HEK293 (cell line): ENCODE results near the gene ZFHX3.
A peak's percentile ranks its signal among the peaks of the same experiment; 100 is the strongest.

Experiments used
- CTCF ChIA-PET: fragments of 350-600 bp; formaldehyde crosslinking; extraction: SDS; loops from one replicate; lab custom pipeline; 2021; ENCODE audit warnings: antibody characterized with exemption; lab: Yijun Ruan, JAX
- POLR2A ChIA-PET: fragments of 300-600 bp; formaldehyde crosslinking; extraction: SDS; loops from one replicate; lab custom pipeline; 2020; ENCODE audit warnings: antibody characterized with exemption, inconsistent platforms; lab: Yijun Ruan, JAX
- H3K27ac ChIP-seq: fragments of 200-500 bp; sonication (Bioruptor generic); 2 replicates; pipeline ENCODE4 v1.5.1; 2014; ENCODE audit warnings: low read depth, low read length, control low read depth, inconsistent platforms; ENCODE audit errors: extremely low read depth
- H3K36me3 ChIP-seq, 2 experiments: fragments of 200-500 bp in 1 of 2; sonication (Bioruptor generic) in 1 of 2; 1 replicate in 1 of 2; 2 replicates in 1 of 2; pipeline ENCODE4 v1.5.1; 2014 to 2017; ENCODE audit warnings: inconsistent platforms in 2 of 2, low read length in 2 of 2; ENCODE audit not compliant: control insufficient read depth in 2 of 2, insufficient read depth in 1 of 2
- H3K4me1 ChIP-seq: fragments of 200-500 bp; sonication (Bioruptor generic); 2 replicates; pipeline ENCODE4 v1.5.1; 2014; ENCODE audit warnings: mild to moderate bottlenecking, low read length, inconsistent platforms; ENCODE audit not compliant: control insufficient read depth, insufficient read depth
- H3K4me3 ChIP-seq: 2 replicates; pipeline ENCODE4 v1.5.1; 2011; ENCODE audit warnings: low read depth, mild to moderate bottlenecking, control low read depth, low read length, moderate library complexity
- H3K9me3 ChIP-seq: fragments of 200-500 bp; sonication (Bioruptor generic); 2 replicates; pipeline ENCODE4 v1.5.1; 2014; ENCODE audit warnings: low read depth, low read length, inconsistent platforms; ENCODE audit not compliant: control insufficient read depth, insufficient read depth
- HOXD13 ChIP-seq: sonication (generic); formaldehyde crosslinking; IDR thresholded peaks from 2 replicates; pipeline ENCODE4 v1.8.0; 2022; ENCODE audit warnings: missing genetic modification reagents, borderline replicate concordance
- KLF7 ChIP-seq: fragments of 450-650 bp; formaldehyde crosslinking; IDR thresholded peaks from 2 replicates; pipeline ENCODE4 v1.5.1; 2016; ENCODE audit warnings: missing biosample characterization, missing genetic modification characterization, borderline replicate concordance
- OSR2 ChIP-seq: fragments of 450-650 bp; formaldehyde crosslinking; IDR thresholded peaks from 2 replicates; pipeline ENCODE4 v1.5.1; 2016; ENCODE audit warnings: missing biosample characterization, missing genetic modification characterization
- REPIN1 ChIP-seq: fragments of 450-650 bp; formaldehyde crosslinking; IDR thresholded peaks from 2 replicates; pipeline ENCODE4 v1.5.1; 2017; ENCODE audit warnings: missing biosample characterization, missing genetic modification characterization, low read depth
- SCRT2 ChIP-seq: fragments of 450-650 bp; formaldehyde crosslinking; IDR thresholded peaks from 2 replicates; pipeline ENCODE4 v1.5.1; 2016; ENCODE audit warnings: missing biosample characterization, missing genetic modification characterization
- TRIM28 ChIP-seq: IDR thresholded peaks from 2 replicates; pipeline ENCODE4 v1.6.1; 2011; ENCODE audit warnings: low read length, control low read depth, borderline replicate concordance
- YY2 ChIP-seq: fragments of 450-650 bp; formaldehyde crosslinking; IDR thresholded peaks from 2 replicates; pipeline ENCODE4 v1.5.1; 2016; ENCODE audit warnings: missing biosample characterization, missing genetic modification characterization
- ZNF175 ChIP-seq: fragments of 450-650 bp; formaldehyde crosslinking; IDR thresholded peaks from 2 replicates; pipeline ENCODE4 v1.5.1; 2016; ENCODE audit warnings: missing biosample characterization, missing genetic modification characterization
- ZNF426 ChIP-seq: fragments of 450-650 bp; formaldehyde crosslinking; IDR thresholded peaks from 2 replicates; pipeline ENCODE4 v1.5.1; 2017; ENCODE audit warnings: missing biosample characterization, missing genetic modification characterization, mild to moderate bottlenecking, inconsistent platforms, moderate library complexity
- ZNF433 ChIP-seq: fragments of 450-650 bp; formaldehyde crosslinking; IDR thresholded peaks from 2 replicates; pipeline ENCODE4 v1.5.1; 2016; ENCODE audit warnings: missing biosample characterization, missing genetic modification characterization, low read depth
- ZNF501 ChIP-seq: fragments of 450-650 bp; formaldehyde crosslinking; IDR thresholded peaks from 2 replicates; pipeline ENCODE4 v1.5.1; 2016; ENCODE audit warnings: missing biosample characterization, missing genetic modification characterization
- ZNF629 ChIP-seq: fragments of 450-650 bp; formaldehyde crosslinking; IDR thresholded peaks from 2 replicates; pipeline ENCODE4 v1.5.1; 2017; ENCODE audit warnings: missing biosample characterization, missing genetic modification characterization
- ZNF707 ChIP-seq: fragments of 450-650 bp; formaldehyde crosslinking; IDR thresholded peaks from 2 replicates; pipeline ENCODE4 v1.5.1; 2016; ENCODE audit warnings: missing biosample characterization, missing genetic modification characterization
- ZSCAN23 ChIP-seq: fragments of 450-650 bp; formaldehyde crosslinking; IDR thresholded peaks from 2 replicates; pipeline ENCODE4 v1.5.1; 2016; ENCODE audit warnings: missing biosample characterization, missing genetic modification characterization
- TF ChIP-seq, protein P1 (sequence below): fragments of 450-650 bp; formaldehyde crosslinking; IDR thresholded peaks from 2 replicates; pipeline ENCODE4 v1.5.1; 2017; ENCODE audit warnings: missing biosample characterization, missing genetic modification characterization
- TF ChIP-seq, protein P2 (sequence below): fragments of 450-650 bp; formaldehyde crosslinking; IDR thresholded peaks from 2 replicates; pipeline ENCODE4 v1.5.1; 2016; ENCODE audit warnings: missing biosample characterization, missing genetic modification characterization
- TF ChIP-seq, protein P3 (sequence below): fragments of 450-650 bp; formaldehyde crosslinking; IDR thresholded peaks from 2 replicates; pipeline ENCODE4 v1.5.1; 2016; ENCODE audit warnings: missing biosample characterization, missing genetic modification characterization, borderline replicate concordance
- TF ChIP-seq, protein P4 (sequence below): fragments of 450-650 bp; formaldehyde crosslinking; IDR thresholded peaks from 2 replicates; pipeline ENCODE4 v1.5.1; 2016; ENCODE audit warnings: missing biosample characterization, missing genetic modification characterization, low read depth
- TF ChIP-seq, protein P5 (sequence below): fragments of 450-650 bp; formaldehyde crosslinking; IDR thresholded peaks from 2 replicates; pipeline ENCODE4 v1.5.1; 2016; ENCODE audit warnings: missing biosample characterization, missing genetic modification characterization
- TF ChIP-seq, protein P6 (sequence below): fragments of 450-650 bp; formaldehyde crosslinking; IDR thresholded peaks from 2 replicates; pipeline ENCODE4; 2016; ENCODE audit warnings: missing biosample characterization, missing genetic modification characterization
- TF ChIP-seq, protein P7 (sequence below): fragments of 450-650 bp; IDR thresholded peaks from 2 replicates; pipeline ENCODE4 v1.5.1; 2018; ENCODE audit warnings: missing biosample characterization, mild to moderate bottlenecking, missing genetic modification characterization

Gene ZFHX3

DNA sequence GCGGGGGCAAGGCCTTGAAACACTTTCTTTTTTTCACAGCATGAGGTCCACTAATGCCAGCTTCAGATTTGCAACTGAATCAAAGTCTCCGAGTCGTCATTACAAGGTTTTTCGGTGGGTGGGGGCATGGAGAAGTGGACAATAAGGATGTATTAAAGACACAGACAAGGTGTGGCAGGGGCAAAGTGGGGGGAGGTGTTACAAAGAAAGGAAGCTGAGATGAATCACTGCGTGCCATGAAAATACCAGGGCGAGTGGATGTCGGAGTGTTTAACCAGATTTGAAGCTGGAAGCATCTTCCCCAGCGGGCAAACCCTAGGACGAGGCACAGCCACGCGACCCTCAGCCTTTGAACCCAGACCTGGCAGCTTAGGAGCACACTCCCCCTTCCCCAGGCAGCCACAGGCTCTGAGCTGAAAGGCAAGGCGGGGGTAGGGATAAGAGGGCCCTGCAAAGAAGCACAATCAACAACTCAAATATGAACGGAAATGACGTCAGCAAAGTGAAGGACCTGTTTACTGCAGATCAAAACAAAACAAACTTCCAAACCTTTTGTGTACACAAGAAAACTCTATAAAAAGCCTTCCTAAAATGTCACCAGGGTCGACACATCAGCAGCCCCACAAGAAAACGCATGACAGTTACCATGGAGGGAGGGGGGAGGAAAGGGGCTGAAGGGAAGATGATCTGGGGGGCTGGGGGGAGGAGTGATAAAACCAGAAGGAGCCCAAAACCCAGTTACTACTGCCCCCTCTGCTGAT, 5.6 kb upstream of the ZFHX3 start (continued):
- TF ChIP-seq, protein P1, sequence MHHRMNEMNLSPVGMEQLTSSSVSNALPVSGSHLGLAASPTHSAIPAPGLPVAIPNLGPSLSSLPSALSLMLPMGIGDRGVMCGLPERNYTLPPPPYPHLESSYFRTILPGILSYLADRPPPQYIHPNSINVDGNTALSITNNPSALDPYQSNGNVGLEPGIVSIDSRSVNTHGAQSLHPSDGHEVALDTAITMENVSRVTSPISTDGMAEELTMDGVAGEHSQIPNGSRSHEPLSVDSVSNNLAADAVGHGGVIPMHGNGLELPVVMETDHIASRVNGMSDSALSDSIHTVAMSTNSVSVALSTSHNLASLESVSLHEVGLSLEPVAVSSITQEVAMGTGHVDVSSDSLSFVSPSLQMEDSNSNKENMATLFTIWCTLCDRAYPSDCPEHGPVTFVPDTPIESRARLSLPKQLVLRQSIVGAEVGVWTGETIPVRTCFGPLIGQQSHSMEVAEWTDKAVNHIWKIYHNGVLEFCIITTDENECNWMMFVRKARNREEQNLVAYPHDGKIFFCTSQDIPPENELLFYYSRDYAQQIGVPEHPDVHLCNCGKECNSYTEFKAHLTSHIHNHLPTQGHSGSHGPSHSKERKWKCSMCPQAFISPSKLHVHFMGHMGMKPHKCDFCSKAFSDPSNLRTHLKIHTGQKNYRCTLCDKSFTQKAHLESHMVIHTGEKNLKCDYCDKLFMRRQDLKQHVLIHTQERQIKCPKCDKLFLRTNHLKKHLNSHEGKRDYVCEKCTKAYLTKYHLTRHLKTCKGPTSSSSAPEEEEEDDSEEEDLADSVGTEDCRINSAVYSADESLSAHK (tag by site-specific recombination) = peak; percentile 83
- TF ChIP-seq SCRT2 (tag by site-specific recombination) = peak; percentile 83
- TF ChIP-seq, protein P2, sequence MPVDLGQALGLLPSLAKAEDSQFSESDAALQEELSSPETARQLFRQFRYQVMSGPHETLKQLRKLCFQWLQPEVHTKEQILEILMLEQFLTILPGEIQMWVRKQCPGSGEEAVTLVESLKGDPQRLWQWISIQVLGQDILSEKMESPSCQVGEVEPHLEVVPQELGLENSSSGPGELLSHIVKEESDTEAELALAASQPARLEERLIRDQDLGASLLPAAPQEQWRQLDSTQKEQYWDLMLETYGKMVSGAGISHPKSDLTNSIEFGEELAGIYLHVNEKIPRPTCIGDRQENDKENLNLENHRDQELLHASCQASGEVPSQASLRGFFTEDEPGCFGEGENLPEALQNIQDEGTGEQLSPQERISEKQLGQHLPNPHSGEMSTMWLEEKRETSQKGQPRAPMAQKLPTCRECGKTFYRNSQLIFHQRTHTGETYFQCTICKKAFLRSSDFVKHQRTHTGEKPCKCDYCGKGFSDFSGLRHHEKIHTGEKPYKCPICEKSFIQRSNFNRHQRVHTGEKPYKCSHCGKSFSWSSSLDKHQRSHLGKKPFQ (tag by site-specific recombination) = no peak
- TF ChIP-seq HOXD13 = no peak
- TF ChIP-seq, protein P3, sequence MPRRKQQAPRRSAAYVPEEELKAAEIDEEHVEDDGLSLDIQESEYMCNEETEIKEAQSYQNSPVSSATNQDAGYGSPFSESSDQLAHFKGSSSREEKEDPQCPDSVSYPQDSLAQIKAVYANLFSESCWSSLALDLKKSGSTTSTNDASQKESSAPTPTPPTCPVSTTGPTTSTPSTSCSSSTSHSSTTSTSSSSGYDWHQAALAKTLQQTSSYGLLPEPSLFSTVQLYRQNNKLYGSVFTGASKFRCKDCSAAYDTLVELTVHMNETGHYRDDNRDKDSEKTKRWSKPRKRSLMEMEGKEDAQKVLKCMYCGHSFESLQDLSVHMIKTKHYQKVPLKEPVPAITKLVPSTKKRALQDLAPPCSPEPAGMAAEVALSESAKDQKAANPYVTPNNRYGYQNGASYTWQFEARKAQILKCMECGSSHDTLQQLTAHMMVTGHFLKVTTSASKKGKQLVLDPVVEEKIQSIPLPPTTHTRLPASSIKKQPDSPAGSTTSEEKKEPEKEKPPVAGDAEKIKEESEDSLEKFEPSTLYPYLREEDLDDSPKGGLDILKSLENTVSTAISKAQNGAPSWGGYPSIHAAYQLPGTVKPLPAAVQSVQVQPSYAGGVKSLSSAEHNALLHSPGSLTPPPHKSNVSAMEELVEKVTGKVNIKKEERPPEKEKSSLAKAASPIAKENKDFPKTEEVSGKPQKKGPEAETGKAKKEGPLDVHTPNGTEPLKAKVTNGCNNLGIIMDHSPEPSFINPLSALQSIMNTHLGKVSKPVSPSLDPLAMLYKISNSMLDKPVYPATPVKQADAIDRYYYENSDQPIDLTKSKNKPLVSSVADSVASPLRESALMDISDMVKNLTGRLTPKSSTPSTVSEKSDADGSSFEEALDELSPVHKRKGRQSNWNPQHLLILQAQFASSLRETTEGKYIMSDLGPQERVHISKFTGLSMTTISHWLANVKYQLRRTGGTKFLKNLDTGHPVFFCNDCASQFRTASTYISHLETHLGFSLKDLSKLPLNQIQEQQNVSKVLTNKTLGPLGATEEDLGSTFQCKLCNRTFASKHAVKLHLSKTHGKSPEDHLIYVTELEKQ (tag by site-specific recombination) = peak; percentile 18; the same call in 1 of the 2 replicates
- TF ChIP-seq ZSCAN23 (tag by site-specific recombination) = no peak
- peak; percentile 80 for TF ChIP-seq ZNF629 (tag by site-specific recombination)
- peak; percentile 57 for TF ChIP-seq OSR2 (tag by site-specific recombination)
- TF ChIP-seq, protein P4, sequence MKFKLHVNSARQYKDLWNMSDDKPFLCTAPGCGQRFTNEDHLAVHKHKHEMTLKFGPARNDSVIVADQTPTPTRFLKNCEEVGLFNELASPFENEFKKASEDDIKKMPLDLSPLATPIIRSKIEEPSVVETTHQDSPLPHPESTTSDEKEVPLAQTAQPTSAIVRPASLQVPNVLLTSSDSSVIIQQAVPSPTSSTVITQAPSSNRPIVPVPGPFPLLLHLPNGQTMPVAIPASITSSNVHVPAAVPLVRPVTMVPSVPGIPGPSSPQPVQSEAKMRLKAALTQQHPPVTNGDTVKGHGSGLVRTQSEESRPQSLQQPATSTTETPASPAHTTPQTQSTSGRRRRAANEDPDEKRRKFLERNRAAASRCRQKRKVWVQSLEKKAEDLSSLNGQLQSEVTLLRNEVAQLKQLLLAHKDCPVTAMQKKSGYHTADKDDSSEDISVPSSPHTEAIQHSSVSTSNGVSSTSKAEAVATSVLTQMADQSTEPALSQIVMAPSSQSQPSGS (tag by site-specific recombination) = peak; percentile 98
- no peak for TF ChIP-seq ZNF433 (tag by site-specific recombination)

DNA sequence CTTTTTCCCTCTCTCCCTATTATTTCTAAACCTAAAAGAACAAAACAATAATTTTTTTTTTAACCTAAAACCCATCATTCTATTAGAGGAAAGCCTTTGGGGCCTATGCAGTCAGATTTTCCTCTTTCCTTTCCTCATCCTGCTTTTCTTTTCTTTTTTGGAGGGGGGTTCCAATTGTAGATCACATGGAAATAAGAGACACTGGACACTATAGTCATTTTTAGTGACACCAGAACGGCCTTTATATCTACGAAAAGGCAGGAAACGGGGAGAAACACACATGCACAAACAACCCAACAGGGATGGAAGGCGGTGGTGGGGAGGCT, 5.1 kb upstream of the ZFHX3 start:
- peaks cover 56% of the 10 kb centered on the region for H3K4me1 ChIP-seq
- H3K27ac ChIP-seq = peak overlapping the region; percentile 49; the same call in 1 of the 2 replicates
- no peaks in the 10 kb centered on the region for H3K36me3 ChIP-seq
- H3K9me3 ChIP-seq = no peaks in the 10 kb centered on the region
- ChIA-PET CTCF (interaction anchor here (0.5 to 0.8 kb wide), 3 partner anchors 17 to 221 kb away, joined by 3 to 5 read pairs (median 4); no protein-coding TSS in a partner anchor), POLR2A (interaction anchor here (0.7 kb wide), 1 partner anchor 196 kb away, joined by 3 read pairs; no protein-coding TSS in a partner anchor)
- no peak overlapping the region for H3K4me3 ChIP-seq
- TF ChIP-seq REPIN1 = no peak
- no peak for TF ChIP-seq ZNF707 (tag by site-specific recombination)
- no peak for TF ChIP-seq YY2
- TF ChIP-seq ZNF175 (tag by site-specific recombination) = no peak
- no peak for TF ChIP-seq TRIM28
- no peak for TF ChIP-seq KLF7
- TF ChIP-seq, protein P2 (tag by site-specific recombination) = no peak
- TF ChIP-seq ZNF426 (tag by site-specific recombination) = no peak
- no peak for TF ChIP-seq ZNF501 (tag by site-specific recombination)
- TF ChIP-seq, protein P5, sequence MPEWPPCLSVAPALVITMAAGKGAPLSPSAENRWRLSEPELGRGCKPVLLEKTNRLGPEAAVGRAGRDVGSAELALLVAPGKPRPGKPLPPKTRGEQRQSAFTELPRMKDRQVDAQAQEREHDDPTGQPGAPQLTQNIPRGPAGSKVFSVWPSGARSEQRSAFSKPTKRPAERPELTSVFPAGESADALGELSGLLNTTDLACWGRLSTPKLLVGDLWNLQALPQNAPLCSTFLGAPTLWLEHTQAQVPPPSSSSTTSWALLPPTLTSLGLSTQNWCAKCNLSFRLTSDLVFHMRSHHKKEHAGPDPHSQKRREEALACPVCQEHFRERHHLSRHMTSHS (tag by site-specific recombination) = no peak
- TF ChIP-seq, protein P6, sequence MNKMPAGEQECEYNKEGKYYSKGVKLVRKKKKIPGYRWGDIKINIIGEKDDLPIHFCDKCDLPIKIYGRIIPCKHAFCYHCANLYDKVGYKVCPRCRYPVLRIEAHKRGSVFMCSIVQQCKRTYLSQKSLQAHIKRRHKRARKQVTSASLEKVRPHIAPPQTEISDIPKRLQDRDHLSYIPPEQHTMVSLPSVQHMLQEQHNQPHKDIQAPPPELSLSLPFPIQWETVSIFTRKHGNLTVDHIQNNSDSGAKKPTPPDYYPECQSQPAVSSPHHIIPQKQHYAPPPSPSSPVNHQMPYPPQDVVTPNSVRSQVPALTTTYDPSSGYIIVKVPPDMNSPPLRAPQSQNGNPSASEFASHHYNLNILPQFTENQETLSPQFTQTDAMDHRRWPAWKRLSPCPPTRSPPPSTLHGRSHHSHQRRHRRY (tag by site-specific recombination) = no peak
- TF ChIP-seq, protein P7, sequence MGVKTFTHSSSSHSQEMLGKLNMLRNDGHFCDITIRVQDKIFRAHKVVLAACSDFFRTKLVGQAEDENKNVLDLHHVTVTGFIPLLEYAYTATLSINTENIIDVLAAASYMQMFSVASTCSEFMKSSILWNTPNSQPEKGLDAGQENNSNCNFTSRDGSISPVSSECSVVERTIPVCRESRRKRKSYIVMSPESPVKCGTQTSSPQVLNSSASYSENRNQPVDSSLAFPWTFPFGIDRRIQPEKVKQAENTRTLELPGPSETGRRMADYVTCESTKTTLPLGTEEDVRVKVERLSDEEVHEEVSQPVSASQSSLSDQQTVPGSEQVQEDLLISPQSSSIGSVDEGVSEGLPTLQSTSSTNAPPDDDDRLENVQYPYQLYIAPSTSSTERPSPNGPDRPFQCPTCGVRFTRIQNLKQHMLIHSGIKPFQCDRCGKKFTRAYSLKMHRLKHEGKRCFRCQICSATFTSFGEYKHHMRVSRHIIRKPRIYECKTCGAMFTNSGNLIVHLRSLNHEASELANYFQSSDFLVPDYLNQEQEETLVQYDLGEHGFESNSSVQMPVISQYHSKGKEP (tag by site-specific recombination) = no peak
